HAP-1 (cell line): ENCODE results near the gene ETS2.

ENCODE experiments used
- DNase-seq, 2 experiments: peaks; one replicate each; pipeline ENCODE4 v3.0.0-alpha.2; 2016 to 2020; ENCODE audit warnings: low spot score in 2 of 2
- H3K27me3 ChIP-seq: fragments of 250-450 bp; sonication (Bioruptor Pico); 2 replicates; pipeline ENCODE4 v1.5.1; 2020; ENCODE audit warnings: low read depth, mild to moderate bottlenecking, moderate library complexity
- H3K36me3 ChIP-seq: fragments of 250-450 bp; sonication (Bioruptor Pico); replicated peaks from 2 replicates; pipeline ENCODE4 v1.5.1; 2020; ENCODE audit warnings: mild to moderate bottlenecking
- H3K4me1 ChIP-seq: fragments of 250-450 bp; sonication (Bioruptor Pico); 2 replicates; pipeline ENCODE4 v1.5.1; 2020; ENCODE audit warnings: mild to moderate bottlenecking
- H3K4me3 ChIP-seq: fragments of 250-450 bp; sonication (Bioruptor Pico); 2 replicates; pipeline ENCODE4 v1.5.1; 2020; ENCODE audit warnings: mild to moderate bottlenecking, moderate library complexity
- H3K9me3 ChIP-seq: fragments of 250-450 bp; sonication (Bioruptor Pico); 2 replicates; pipeline ENCODE4 v1.5.1; 2020; ENCODE audit warnings: mild to moderate bottlenecking, moderate library complexity
- in situ Hi-C: fragments of 300-500 bp; cut with MboI; formaldehyde crosslinking; loops from 3 replicates; pipeline ENCODE4 v1.14.3; 2020; ENCODE audit warnings: low sequenced_read_pairs, inconsistent platforms, mixed read lengths

Gene ETS2

DNA sequence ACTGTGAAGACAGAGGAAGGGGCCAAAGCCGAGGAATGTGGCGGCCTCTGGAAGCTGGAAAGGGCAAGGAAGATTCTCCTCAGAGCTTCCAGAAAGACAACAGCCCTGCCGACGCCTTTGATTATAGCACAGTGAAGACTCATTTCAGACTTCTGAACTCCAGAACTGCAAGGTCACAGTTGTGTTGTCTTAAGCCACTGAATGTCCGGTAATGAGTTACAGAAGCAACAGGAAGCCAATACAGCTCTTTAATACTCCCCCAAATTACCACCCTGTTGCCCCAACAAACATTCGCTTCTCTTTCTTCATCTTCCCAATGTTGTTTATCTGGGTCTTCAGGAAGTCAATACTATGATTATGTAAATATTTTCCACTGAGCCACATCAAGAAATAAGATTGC is 44.0 kb downstream of the ETS2 start:
- no peak overlapping the region for H3K4me3 ChIP-seq
- no peaks in the 10 kb centered on the region for H3K4me1 ChIP-seq
- in situ Hi-C loops = no loop called here
- no peaks in the 10 kb centered on the region for H3K9me3 ChIP-seq
- H3K36me3 ChIP-seq = no peaks in the 10 kb centered on the region
- DNase-seq = no peak
- H3K27me3 ChIP-seq = no peaks in the 10 kb centered on the region

GRCh38 chr21:38850277-38850951 is 44.7 kb downstream of the ETS2 start:
- in situ Hi-C loops = no loop called here
- no peak for DNase-seq

DNA sequence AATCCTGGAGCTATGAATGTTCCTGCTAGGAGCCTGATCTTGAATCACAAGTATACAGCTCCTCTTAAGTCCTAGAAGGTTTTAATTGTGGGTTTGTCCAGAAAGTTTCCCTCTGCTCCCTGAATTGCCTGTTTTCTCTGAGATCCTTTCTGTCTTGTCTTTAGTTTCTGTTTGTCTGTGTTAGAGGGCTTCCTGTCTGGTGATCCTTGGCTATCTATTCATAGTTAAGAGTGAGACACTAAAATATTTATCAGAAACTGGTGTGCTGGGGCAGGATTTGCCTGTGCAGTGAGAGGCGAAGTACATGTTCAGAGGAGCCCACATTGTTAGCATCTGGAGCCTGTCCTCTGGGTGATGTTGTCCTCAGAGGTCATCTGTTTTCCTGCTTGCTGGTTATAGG is 45.4 kb downstream of the ETS2 start:
- Histone ChIP-seq H3K4me3 (no peak overlapping the region), H3K36me3 (no peaks in the 10 kb centered on the region), H3K27me3 (no peaks in the 10 kb centered on the region), H3K4me1 (no peaks in the 10 kb centered on the region), H3K9me3 (no peaks in the 10 kb centered on the region)
- DNase-seq = no peak
- in situ Hi-C loops = no loop called here

More at GRCh38 chr21:38850277-38850951, 44.7 kb downstream of the ETS2 start:
- Histone ChIP-seq H3K9me3 (no peaks in the 10 kb centered on the region), H3K4me3 (no peak overlapping the region), H3K27me3 (no peaks in the 10 kb centered on the region), H3K4me1 (no peaks in the 10 kb centered on the region), H3K36me3 (no peaks in the 10 kb centered on the region)

GRCh38 chr21:38852278-38852677 is 46.5 kb downstream of the ETS2 start:
- no peaks in the 10 kb centered on the region for H3K4me1 ChIP-seq
- in situ Hi-C loops = no loop called here
- no peaks in the 10 kb centered on the region for H3K36me3 ChIP-seq
- H3K4me3 ChIP-seq = no peak overlapping the region
- no peaks in the 10 kb centered on the region for H3K9me3 ChIP-seq
- no peaks in the 10 kb centered on the region for H3K27me3 ChIP-seq
- DNase-seq = no peak

DNA sequence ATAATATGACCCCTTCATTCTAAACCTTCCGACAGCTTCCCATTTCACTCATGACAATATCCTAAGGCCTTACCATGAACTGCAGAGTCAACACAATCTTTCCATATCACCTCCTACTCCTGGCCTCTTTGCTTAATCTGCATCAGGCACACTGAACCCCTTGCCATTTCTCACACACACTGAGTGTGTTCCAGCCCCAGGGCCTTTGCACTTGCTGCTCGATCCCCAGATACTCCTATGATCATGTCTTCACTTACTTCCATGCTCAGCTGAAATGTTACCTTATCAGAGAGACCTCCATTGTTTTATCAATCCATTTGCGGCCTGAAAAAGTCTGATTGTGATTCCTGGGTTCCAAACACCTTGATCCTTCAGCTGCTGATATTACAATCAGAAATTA is 47.0 kb downstream of the ETS2 start:
- DNase-seq = no peak
- H3K4me3 ChIP-seq = no peak overlapping the region
- no peaks in the 10 kb centered on the region for H3K36me3 ChIP-seq
- in situ Hi-C loops = no loop called here
- no peaks in the 10 kb centered on the region for H3K9me3 ChIP-seq
- H3K4me1 ChIP-seq = no peaks in the 10 kb centered on the region
- H3K27me3 ChIP-seq = no peaks in the 10 kb centered on the region

- in situ Hi-C loops = no loop called here
- DNase-seq = no peak
- H3K36me3 ChIP-seq = no peaks in the 10 kb centered on the region
- no peaks in the 10 kb centered on the region for H3K9me3 ChIP-seq
- H3K4me3 ChIP-seq = no peak overlapping the region
- no peaks in the 10 kb centered on the region for H3K27me3 ChIP-seq
- no peaks in the 10 kb centered on the region for H3K4me1 ChIP-seq
Measured at GRCh38 chr21:38853421-38853919, 47.7 kb downstream of the ETS2 start.

- no peak overlapping the region for H3K4me3 ChIP-seq
- no peaks in the 10 kb centered on the region for H3K4me1 ChIP-seq
- in situ Hi-C loops = no loop called here
- DNase-seq = no peak
- H3K9me3 ChIP-seq = no peaks in the 10 kb centered on the region
- no peaks in the 10 kb centered on the region for H3K27me3 ChIP-seq
- H3K36me3 ChIP-seq = no peaks in the 10 kb centered on the region
Measured at GRCh38 chr21:38857152-38857825, 51.6 kb downstream of the ETS2 start.

GRCh38 chr21:38858026-38858811 is 52.5 kb downstream of the ETS2 start:
- H3K36me3 ChIP-seq = no peaks in the 10 kb centered on the region
- H3K4me1 ChIP-seq = no peaks in the 10 kb centered on the region
- in situ Hi-C loops = no loop called here
- DNase-seq = no peak
- no peaks in the 10 kb centered on the region for H3K9me3 ChIP-seq
- no peaks in the 10 kb centered on the region for H3K27me3 ChIP-seq
- no peak overlapping the region for H3K4me3 ChIP-seq

GRCh38 chr21:38858812-38859205 is 53.1 kb downstream of the ETS2 start:
- in situ Hi-C loops = no loop called here
- no peaks in the 10 kb centered on the region for H3K27me3 ChIP-seq

DNA sequence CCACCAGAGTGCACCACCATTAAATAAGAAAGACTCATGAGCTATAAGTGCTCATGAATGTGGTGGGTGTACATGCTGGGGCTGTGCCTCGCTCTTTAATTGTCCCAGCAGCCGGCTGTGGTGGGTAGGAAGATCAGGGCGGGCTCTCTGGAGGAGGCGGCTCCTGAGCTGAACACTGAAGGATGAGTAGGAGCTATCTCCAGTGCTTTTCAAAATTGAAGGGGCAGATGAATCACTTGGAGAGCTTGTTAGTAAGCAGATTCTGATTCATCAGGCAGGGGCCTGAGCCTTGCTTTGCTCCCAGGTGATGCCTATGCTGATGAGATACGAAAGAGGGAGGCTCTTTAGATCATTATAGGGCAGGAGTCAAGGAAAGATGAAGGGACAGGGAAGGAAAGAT is 54.1 kb downstream of the ETS2 start:
- H3K27me3 ChIP-seq = no peaks in the 10 kb centered on the region
- H3K4me3 ChIP-seq = no peak overlapping the region
- H3K9me3 ChIP-seq = no peaks in the 10 kb centered on the region
- no peaks in the 10 kb centered on the region for H3K36me3 ChIP-seq
- DNase-seq = no peak
- no peaks in the 10 kb centered on the region for H3K4me1 ChIP-seq
- in situ Hi-C loops = no loop called here

More at GRCh38 chr21:38858812-38859205, 53.1 kb downstream of the ETS2 start:
- no peaks in the 10 kb centered on the region for H3K9me3 ChIP-seq
- no peak for DNase-seq
- H3K4me1 ChIP-seq = no peaks in the 10 kb centered on the region
- no peak overlapping the region for H3K4me3 ChIP-seq
- no peaks in the 10 kb centered on the region for H3K36me3 ChIP-seq

DNA sequence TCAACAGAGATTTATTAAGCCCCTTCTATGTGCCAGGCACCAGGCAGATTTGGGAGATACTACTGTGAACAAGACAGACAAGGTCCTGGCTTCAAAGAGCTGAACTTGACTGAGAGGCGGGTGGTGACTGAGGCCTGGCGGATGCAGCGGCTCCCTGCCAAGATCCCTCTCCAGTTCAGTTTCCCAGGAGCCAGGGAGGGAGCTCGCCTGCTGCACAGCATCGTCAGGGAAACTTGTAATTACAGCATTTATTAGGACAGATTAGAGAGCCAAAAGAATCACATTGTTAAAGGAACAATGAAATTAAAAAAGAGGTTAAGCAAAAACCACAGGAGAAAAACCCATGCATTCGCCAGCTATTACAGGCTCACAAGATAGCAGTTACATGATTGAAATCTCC is 55.3 kb downstream of the ETS2 start:
- no peaks in the 10 kb centered on the region for H3K4me1 ChIP-seq
- no peak for DNase-seq
- H3K9me3 ChIP-seq = no peaks in the 10 kb centered on the region
- H3K4me3 ChIP-seq = no peak overlapping the region
- H3K27me3 ChIP-seq = no peaks in the 10 kb centered on the region
- in situ Hi-C loops = no loop called here
- no peaks in the 10 kb centered on the region for H3K36me3 ChIP-seq

GRCh38 chr21:38861989-38862683 is 56.4 kb downstream of the ETS2 start:
- no peaks in the 10 kb centered on the region for H3K36me3 ChIP-seq
- no peak overlapping the region for H3K4me3 ChIP-seq
- H3K27me3 ChIP-seq = no peaks in the 10 kb centered on the region
- in situ Hi-C loops = no loop called here
- no peaks in the 10 kb centered on the region for H3K9me3 ChIP-seq
- no peak for DNase-seq
- no peaks in the 10 kb centered on the region for H3K4me1 ChIP-seq

DNA sequence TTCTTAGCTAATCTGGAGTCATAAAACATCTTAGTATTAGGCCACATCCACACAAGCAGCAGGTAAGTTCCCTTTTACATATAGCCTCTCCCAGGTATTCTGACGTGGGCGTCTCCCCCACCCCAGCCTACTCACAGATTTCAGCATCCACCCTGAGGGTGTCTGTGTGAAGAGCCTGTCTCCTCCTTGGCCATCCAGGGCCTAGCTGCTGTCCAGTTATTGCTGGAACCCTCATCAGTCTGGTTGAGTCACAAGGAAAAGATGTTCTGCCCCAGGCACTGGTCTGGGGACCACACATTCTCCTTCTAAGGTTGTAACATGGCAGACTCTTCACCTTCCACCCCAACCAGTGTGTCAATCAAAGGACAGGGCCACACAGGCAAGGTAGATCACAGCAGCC is 57.6 kb downstream of the ETS2 start:
- H3K4me1 ChIP-seq = no peaks in the 10 kb centered on the region
- no peak overlapping the region for H3K4me3 ChIP-seq
- no peak for DNase-seq
- no peaks in the 10 kb centered on the region for H3K36me3 ChIP-seq
- H3K27me3 ChIP-seq = no peaks in the 10 kb centered on the region
- in situ Hi-C loops = no loop called here
- H3K9me3 ChIP-seq = no peaks in the 10 kb centered on the region
